Bronchial epithelial cell (primary cell): ENCODE results near the gene TACR1. TPM values are rescaled to one million over a fixed set of nuclear protein-coding genes. Genes with fewer than 3 reads are reported as not detected.

Source experiments
- DNase-seq: peaks from one replicate; pipeline ENCODE4 v3.0.0-alpha.2; 2010; ENCODE audit warnings: low read depth
- FAIRE-seq: peaks from 2 replicates; lab custom pipeline; 2011; peaks lifted over from hg19 to GRCh38; lab: Jason Lieb, UNC
- H3K27me3 ChIP-seq: 2 replicates; pipeline ENCODE4 v1.5.1; 2011; ENCODE audit warnings: low read length; ENCODE audit not compliant: control insufficient read depth, insufficient read depth
- H3K36me3 ChIP-seq: 2 replicates; pipeline ENCODE4 v1.5.1; 2011; ENCODE audit warnings: low read length; ENCODE audit not compliant: control insufficient read depth, insufficient read depth
- H3K4me3 ChIP-seq: 2 replicates; pipeline ENCODE4 v1.5.1; 2011; ENCODE audit warnings: mild to moderate bottlenecking, low read depth, low read length, control low read depth
- CTCF ChIP-seq: IDR thresholded peaks from 2 replicates; pipeline ENCODE4 v1.5.1; 2011; ENCODE audit warnings: mild to moderate bottlenecking, moderate library complexity, low read length, control low read depth, inconsistent platforms; ENCODE audit not compliant: insufficient read depth, severe bottlenecking
- total RNA-seq: library from RNA; depleted of rRNA; stranded (reverse); fragments of >200 nt; gene quantifications from 2 replicates; pipeline ENCODE4 v1.2.1, GENCODE V29; 2014

TACR1 gene
- total RNA-seq, 1 donor from 2014 or later: not detected

- no peak overlapping the region for H3K4me3 ChIP-seq
- H3K27me3 ChIP-seq: no peaks in the 10 kb centered on the region
- no peak for TF ChIP-seq CTCF
- DNase-seq (peak; percentile 86), FAIRE-seq (no peak)
- no peaks in the 10 kb centered on the region for H3K36me3 ChIP-seq
Measured at GRCh38 chr2:75002007-75002406, 197.3 kb downstream of the TACR1 start.

- no peaks in the 10 kb centered on the region for H3K36me3 ChIP-seq
Measured at GRCh38 chr2:74999468-74999867, 199.9 kb downstream of the TACR1 start.

More at GRCh38 chr2:74999468-74999867, 199.9 kb downstream of the TACR1 start:
- Histone ChIP-seq H3K27me3 (no peaks in the 10 kb centered on the region), H3K4me3 (no peak overlapping the region)
- FAIRE-seq: no peak
- no peak for DNase-seq
- no peak for TF ChIP-seq CTCF

Other genes starting within 250 kb of the TACR1 start
- 21.9 and 31.9 TPM in 2 replicates for gene POLE4, start 240.9 kb downstream of the TACR1 start, total RNA-seq